Osteoblast (primary cell): ENCODE results near the gene GAB2. TPM values are rescaled to one million over a fixed set of nuclear protein-coding genes. Genes with fewer than 3 reads are reported as not detected.

Experiments used
- DNase-seq: peaks from one replicate; pipeline ENCODE4 v3.0.0; 2011; ENCODE audit warnings: low spot score, mixed read lengths; ENCODE audit not compliant: insufficient read length; ENCODE audit errors: missing footprints
- H2AFZ ChIP-seq: 2 replicates; pipeline ENCODE4 v1.6.0; 2011; ENCODE audit warnings: mild to moderate bottlenecking, low read length
- H3K27ac ChIP-seq: 2 replicates; pipeline ENCODE4 v1.5.1; 2011; ENCODE audit warnings: mild to moderate bottlenecking, low read depth, low read length, moderate library complexity
- H3K27me3 ChIP-seq: 2 replicates; pipeline ENCODE4 v1.6.0; 2012; ENCODE audit warnings: mild to moderate bottlenecking, control low read depth, inconsistent platforms, low read length, moderate library complexity; ENCODE audit not compliant: insufficient read depth
- H3K36me3 ChIP-seq: 2 replicates; pipeline ENCODE4 v1.5.1; 2011; ENCODE audit warnings: mild to moderate bottlenecking, low read length, control low read depth, moderate library complexity; ENCODE audit not compliant: insufficient read depth
- H3K4me1 ChIP-seq: 2 replicates; pipeline ENCODE4 v1.5.1; 2011; ENCODE audit warnings: mild to moderate bottlenecking, low read length, control low read depth, moderate library complexity; ENCODE audit not compliant: insufficient read depth
- H3K4me2 ChIP-seq: 2 replicates; pipeline ENCODE4 v1.6.0; 2011; ENCODE audit warnings: mild to moderate bottlenecking, low read length; ENCODE audit not compliant: insufficient read depth
- H3K4me3 ChIP-seq: fragments of 200-600 bp; sonication (generic); 3 replicates; pipeline ENCODE4 v1.5.1; 2012; ENCODE audit warnings: mild to moderate bottlenecking, low read length, inconsistent platforms; ENCODE audit not compliant: insufficient read depth
- H3K79me2 ChIP-seq: 2 replicates; pipeline ENCODE4 v1.6.0; 2012; ENCODE audit warnings: mild to moderate bottlenecking, low read length, control low read depth, inconsistent platforms; ENCODE audit not compliant: insufficient read depth
- H3K9me3 ChIP-seq: 2 replicates; pipeline ENCODE4 v1.5.1; 2011; ENCODE audit warnings: low read depth, low read length, control low read depth
- H4K20me1 ChIP-seq: 2 replicates; pipeline ENCODE4 v1.6.0; 2012; ENCODE audit warnings: mild to moderate bottlenecking, low read length, control low read depth; ENCODE audit not compliant: insufficient read depth
- CTCF ChIP-seq: IDR thresholded peaks from 2 replicates; pipeline ENCODE4 v1.5.1; 2011; ENCODE audit warnings: mild to moderate bottlenecking, low read depth, low read length, moderate library complexity; ENCODE audit errors: extremely low read depth
- total RNA-seq: library from RNA; depleted of rRNA; stranded (reverse); fragments of >200 nt; gene quantifications from 2 replicates; pipeline ENCODE4 v1.2.3, GENCODE V29; 2012

GAB2 gene
- total RNA-seq, 1 donor = 18.5 TPM

- peak; percentile 47 for DNase-seq
- Histone ChIP-seq H3K9me3 (no peaks in the 10 kb centered on the region), H3K36me3 (peaks cover 32% of the 10 kb centered on the region), H4K20me1 (peaks cover 19% of the 10 kb centered on the region), H3K4me3 (no peak overlapping the region), H3K4me2 (no peak overlapping the region), H3K79me2 (peaks cover 27% of the 10 kb centered on the region), H2AFZ (no peak overlapping the region), H3K27ac (no peak overlapping the region), H3K27me3 (no peaks in the 10 kb centered on the region), H3K4me1 (peaks cover 12% of the 10 kb centered on the region)
- TF ChIP-seq CTCF = no peak
Measured at GRCh38 chr11:78216021-78216420, 201.6 kb downstream of the GAB2 start.

GRCh38 chr11:78214331-78215194, 203.1 kb downstream of the GAB2 start:
- TF ChIP-seq CTCF = no peak
- peaks cover 34% of the 10 kb centered on the region for H3K79me2 ChIP-seq
- no peak overlapping the region for H3K4me2 ChIP-seq
- H4K20me1 ChIP-seq = peaks cover 19% of the 10 kb centered on the region
- H3K36me3 ChIP-seq = peaks cover 39% of the 10 kb centered on the region
- H3K4me1 ChIP-seq = peaks cover 12% of the 10 kb centered on the region
- H2AFZ ChIP-seq = no peak overlapping the region
- no peaks in the 10 kb centered on the region for H3K9me3 ChIP-seq
- H3K27me3 ChIP-seq = no peaks in the 10 kb centered on the region
- DNase-seq = no peak
- no peak overlapping the region for H3K27ac ChIP-seq
- no peak overlapping the region for H3K4me3 ChIP-seq

GRCh38 chr11:78213526-78214330, 203.9 kb downstream of the GAB2 start:
- Histone ChIP-seq H2AFZ (no peak overlapping the region), H3K27ac (no peak overlapping the region), H4K20me1 (peaks cover 25% of the 10 kb centered on the region), H3K4me1 (peaks cover 13% of the 10 kb centered on the region), H3K79me2 (peaks cover 34% of the 10 kb centered on the region), H3K4me3 (no peak overlapping the region), H3K27me3 (no peaks in the 10 kb centered on the region), H3K36me3 (peaks cover 44% of the 10 kb centered on the region), H3K4me2 (no peak overlapping the region), H3K9me3 (no peaks in the 10 kb centered on the region)
- no peak for DNase-seq
- TF ChIP-seq CTCF = no peak
